HEK293T (cell line): ENCODE data around the gene OSBPL3.

Source experiments
- BHLHE40 ChIP-seq: fragments of 450-650 bp; IDR thresholded peaks from 2 replicates; pipeline ENCODE4 v1.6.1; 2016; ENCODE audit warnings: mild to moderate bottlenecking, moderate library complexity, borderline replicate concordance
- ELF4 ChIP-seq: fragments of 450-650 bp; IDR thresholded peaks from 2 replicates; pipeline ENCODE4 v1.6.1; 2017; ENCODE audit warnings: antibody characterized with exemption
- FOXA1 ChIP-seq: fragments of 450-650 bp; IDR thresholded peaks from 2 replicates; pipeline ENCODE4 v1.6.1; 2016; ENCODE audit warnings: mild to moderate bottlenecking
- FOXM1 ChIP-seq: fragments of 450-650 bp; IDR thresholded peaks from 2 replicates; pipeline ENCODE4 v1.6.1; 2017; ENCODE audit warnings: mild to moderate bottlenecking, borderline replicate concordance
- HDGF ChIP-seq: fragments of 450-650 bp; IDR thresholded peaks from 2 replicates; pipeline ENCODE4 v1.6.1; 2017; ENCODE audit warnings: antibody characterized with exemption, borderline replicate concordance
- TARDBP ChIP-seq: fragments of 450-650 bp; IDR thresholded peaks from 2 replicates; pipeline ENCODE4 v1.6.1; 2016

- no peak for TF ChIP-seq BHLHE40
- TF ChIP-seq FOXM1, result no peak
- TF ChIP-seq ELF4, result no peak
- TF ChIP-seq FOXA1, result no peak
- no peak for TF ChIP-seq HDGF
- no peak for TF ChIP-seq TARDBP
Observed at GRCh38 chr7:25025218-25025671, 45.3 kb upstream of the OSBPL3 start.
